Nephron progenitor cell (in vitro differentiated cells): ENCODE measurements around the gene GPR132.

Experiments
- DNase-seq: peaks from one replicate; pipeline ENCODE4 v3.0.0; 2021
- H3K27ac Mint-ChIP-seq: 2 replicates; pipeline ENCODE4 v1.8.0; 2021; ENCODE audit warnings: mild to moderate bottlenecking, moderate library complexity, mixed read lengths
- H3K27me3 Mint-ChIP-seq: 2 replicates; pipeline ENCODE4 v1.8.0; 2021; ENCODE audit warnings: mild to moderate bottlenecking, low read depth, mixed read lengths; ENCODE audit not compliant: poor library complexity
- H3K36me3 Mint-ChIP-seq: 2 replicates; pipeline ENCODE4 v1.8.0; 2021; ENCODE audit warnings: low read depth, mixed read lengths
- H3K4me1 Mint-ChIP-seq: 2 replicates; pipeline ENCODE4 v1.8.0; 2021; ENCODE audit warnings: mixed read lengths
- H3K4me3 Mint-ChIP-seq: 2 replicates; pipeline ENCODE4 v1.8.0; 2021; ENCODE audit warnings: mild to moderate bottlenecking, moderate library complexity, mixed read lengths
- H3K9me3 Mint-ChIP-seq: 2 replicates; pipeline ENCODE4 v1.8.0; 2021; ENCODE audit warnings: mild to moderate bottlenecking, moderate library complexity, mixed read lengths
- TF ChIP-seq, protein P1 (sequence below): fragments of 200-600 bp; sonication (generic); IDR thresholded peaks from 2 replicates; pipeline ENCODE4 v1.5.0; 2021; ENCODE audit warnings: antibody characterized with exemption

The GPR132 gene

DNA sequence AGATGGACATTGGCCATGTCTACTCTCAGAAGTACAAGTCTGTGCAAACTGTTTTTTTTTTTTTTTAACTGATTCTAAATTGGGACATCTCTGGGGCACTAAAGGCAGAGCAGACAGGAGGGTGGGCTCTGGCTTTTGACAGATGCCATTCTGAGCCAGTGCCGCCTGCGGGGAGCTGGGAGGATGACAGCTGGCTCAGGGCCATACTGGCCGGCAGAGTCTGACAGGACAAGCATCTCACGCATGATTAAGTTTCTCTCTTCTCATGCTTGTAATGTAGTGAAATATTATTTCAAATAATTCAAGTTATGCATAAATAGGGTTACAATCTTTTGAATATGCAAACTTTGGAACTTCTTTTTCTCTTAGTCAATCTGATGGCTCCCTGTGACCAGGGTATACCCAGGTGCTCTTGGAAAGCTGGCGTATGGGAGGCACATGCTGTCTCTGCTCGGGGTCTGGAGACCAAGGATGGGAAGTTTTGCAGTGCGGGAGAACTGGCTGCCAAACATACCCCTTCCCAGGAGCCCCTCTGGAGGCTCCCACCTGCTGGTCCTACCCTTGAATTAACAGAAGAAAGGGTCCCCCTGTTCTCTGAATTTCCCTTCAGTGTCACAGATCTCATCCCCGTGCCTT lies 52.0 kb downstream of the GPR132 start:
- Mint-ChIP-seq H3K36me3 (peaks cover 34% of the 10 kb centered on the region), H3K27me3 (no peaks in the 10 kb centered on the region), H3K4me3 (no peak overlapping the region), H3K4me1 (peaks cover 54% of the 10 kb centered on the region), H3K27ac (peak overlapping the region; percentile 89), H3K9me3 (no peaks in the 10 kb centered on the region)
- TF ChIP-seq, protein P1, sequence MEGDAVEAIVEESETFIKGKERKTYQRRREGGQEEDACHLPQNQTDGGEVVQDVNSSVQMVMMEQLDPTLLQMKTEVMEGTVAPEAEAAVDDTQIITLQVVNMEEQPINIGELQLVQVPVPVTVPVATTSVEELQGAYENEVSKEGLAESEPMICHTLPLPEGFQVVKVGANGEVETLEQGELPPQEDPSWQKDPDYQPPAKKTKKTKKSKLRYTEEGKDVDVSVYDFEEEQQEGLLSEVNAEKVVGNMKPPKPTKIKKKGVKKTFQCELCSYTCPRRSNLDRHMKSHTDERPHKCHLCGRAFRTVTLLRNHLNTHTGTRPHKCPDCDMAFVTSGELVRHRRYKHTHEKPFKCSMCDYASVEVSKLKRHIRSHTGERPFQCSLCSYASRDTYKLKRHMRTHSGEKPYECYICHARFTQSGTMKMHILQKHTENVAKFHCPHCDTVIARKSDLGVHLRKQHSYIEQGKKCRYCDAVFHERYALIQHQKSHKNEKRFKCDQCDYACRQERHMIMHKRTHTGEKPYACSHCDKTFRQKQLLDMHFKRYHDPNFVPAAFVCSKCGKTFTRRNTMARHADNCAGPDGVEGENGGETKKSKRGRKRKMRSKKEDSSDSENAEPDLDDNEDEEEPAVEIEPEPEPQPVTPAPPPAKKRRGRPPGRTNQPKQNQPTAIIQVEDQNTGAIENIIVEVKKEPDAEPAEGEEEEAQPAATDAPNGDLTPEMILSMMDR, result no peak
- no peak for DNase-seq

GRCh38 chr14:105012171-105012985 lies 52.9 kb downstream of the GPR132 start:
- Mint-ChIP-seq H3K27ac (peak overlapping the region; percentile 96), H3K36me3 (peaks cover 28% of the 10 kb centered on the region), H3K27me3 (no peaks in the 10 kb centered on the region), H3K4me1 (peaks cover 46% of the 10 kb centered on the region), H3K9me3 (no peaks in the 10 kb centered on the region), H3K4me3 (no peak overlapping the region)
- TF ChIP-seq, protein P1, result no peak
- no peak for DNase-seq

DNA sequence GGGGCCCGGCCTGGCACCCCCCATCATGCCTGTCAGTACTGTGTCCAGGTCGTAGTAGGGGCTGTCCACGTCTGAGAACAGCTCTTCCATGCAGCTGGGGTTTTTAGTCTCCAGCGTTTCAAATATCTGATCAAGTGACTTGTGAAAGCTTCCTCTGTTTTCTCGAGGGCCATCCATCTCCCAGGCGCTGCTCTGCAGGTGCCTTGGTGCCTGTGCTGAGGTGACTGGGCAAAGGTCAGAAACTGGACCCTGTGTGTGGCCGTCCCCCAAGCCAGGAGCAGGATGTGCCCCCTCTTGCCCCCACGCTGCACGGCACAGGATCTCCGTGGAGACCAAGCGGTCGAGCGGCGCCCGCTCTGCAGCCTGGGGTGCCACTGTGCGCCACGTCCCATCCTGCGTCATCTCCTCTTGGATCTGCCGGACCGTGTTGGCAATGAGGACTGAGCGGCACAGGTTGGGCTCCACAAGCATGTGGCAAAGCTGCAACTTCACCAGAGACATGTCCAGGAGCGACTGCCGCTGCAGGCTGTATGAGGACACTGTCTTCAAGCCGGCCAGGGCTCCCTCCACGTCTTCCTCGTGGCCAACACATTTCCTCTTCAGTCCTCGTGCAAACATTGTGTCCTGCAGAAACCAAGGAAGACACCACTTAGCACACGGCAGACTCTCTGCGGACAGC lies 53.8 kb downstream of the GPR132 start:
- Mint-ChIP-seq H3K27me3 (no peaks in the 10 kb centered on the region), H3K4me3 (no peak overlapping the region), H3K36me3 (peaks cover 23% of the 10 kb centered on the region), H3K9me3 (no peaks in the 10 kb centered on the region), H3K4me1 (peaks cover 38% of the 10 kb centered on the region), H3K27ac (peak overlapping the region; percentile 96)
- TF ChIP-seq, protein P1, result no peak
- no peak for DNase-seq

- H3K36me3 Mint-ChIP-seq, result peaks cover 20% of the 10 kb centered on the region
- no peaks in the 10 kb centered on the region for H3K9me3 Mint-ChIP-seq
- H3K27me3 Mint-ChIP-seq, result no peaks in the 10 kb centered on the region
- H3K27ac Mint-ChIP-seq, result no peak overlapping the region
- H3K4me1 Mint-ChIP-seq, result peaks cover 32% of the 10 kb centered on the region
- TF ChIP-seq, protein P1, result no peak
- H3K4me3 Mint-ChIP-seq, result no peak overlapping the region
- no peak for DNase-seq
These were observed 54.3 kb downstream of the GPR132 start for GRCh38 chr14:105010891-105011291.

DNA sequence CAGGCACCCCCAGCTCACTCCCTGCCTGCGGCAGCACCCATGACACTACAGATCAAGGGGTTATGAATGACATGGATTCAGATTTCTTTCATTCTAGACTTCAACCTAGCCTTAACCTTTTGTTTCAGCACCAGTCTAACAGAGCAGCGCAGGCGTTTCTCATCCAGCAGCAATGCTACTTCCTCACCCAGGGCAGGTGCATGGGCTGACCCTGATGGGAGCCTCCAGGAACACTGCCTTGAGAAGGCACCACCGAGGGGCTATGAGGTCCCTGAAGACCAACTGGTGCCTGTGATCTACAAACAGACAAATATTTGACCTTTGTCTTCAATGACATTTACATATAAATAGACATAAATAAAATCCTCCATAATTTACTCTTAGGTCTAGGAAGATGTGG lies 55.1 kb downstream of the GPR132 start:
- no peak for DNase-seq
- H3K4me1 Mint-ChIP-seq, result peaks cover 26% of the 10 kb centered on the region
- H3K27ac Mint-ChIP-seq, result peak overlapping the region; percentile 55
- no peak overlapping the region for H3K4me3 Mint-ChIP-seq
- TF ChIP-seq, protein P1, result no peak
- no peaks in the 10 kb centered on the region for H3K27me3 Mint-ChIP-seq
- H3K9me3 Mint-ChIP-seq, result no peaks in the 10 kb centered on the region
- H3K36me3 Mint-ChIP-seq, result peaks cover 18% of the 10 kb centered on the region
